A172 (cell line): ENCODE results near the gene REG4. TPM values are rescaled to one million over a fixed set of nuclear protein-coding genes. Genes with fewer than 3 reads are reported as not detected.

Experiments used
- DNase-seq: peaks from one replicate; pipeline ENCODE4 v3.0.0-alpha.2; 2015; ENCODE audit warnings: low spot score
- total RNA-seq: library from RNA; depleted of rRNA; stranded (reverse); fragments of >200 nt; shearing (Covaris generic); gene quantifications from 2 replicates; pipeline ENCODE4 v1.2.3, GENCODE V29; 2014

REG4 gene
- total RNA-seq, 1 experiment from 2014 or later: not detected

GRCh38 chr1:119781434-119782210, 29.6 kb downstream of the REG4 start:
- DNase-seq: no peak

DNA sequence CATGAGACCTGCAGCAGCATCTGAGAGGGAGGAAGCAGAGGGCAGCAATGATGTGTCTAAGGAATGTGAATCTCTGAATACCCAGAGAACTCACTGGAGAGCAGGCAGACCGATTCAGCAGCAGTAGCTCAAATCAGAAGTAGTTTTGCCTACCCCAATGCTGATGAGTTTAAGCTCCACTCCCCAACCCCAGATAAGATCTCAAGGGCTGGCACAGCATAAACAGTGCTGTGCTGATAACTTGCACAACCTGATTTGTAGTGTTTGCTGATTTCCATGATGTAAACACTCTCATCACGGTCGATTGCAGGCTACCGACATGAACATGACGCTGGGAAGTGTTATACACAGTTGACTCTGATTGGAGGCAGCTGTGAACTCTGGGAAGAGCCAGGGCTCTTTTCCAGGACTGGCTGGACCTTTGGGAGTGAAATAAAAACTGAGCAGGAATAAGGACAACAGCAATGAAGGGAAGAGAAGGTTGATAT, 31.3 kb downstream of the REG4 start:
- DNase-seq: no peak

GRCh38 chr1:119778886-119779560, 32.2 kb downstream of the REG4 start:
- DNase-seq: no peak

GRCh38 chr1:119778359-119778758, 32.9 kb downstream of the REG4 start:
- DNase-seq: no peak

GRCh38 chr1:119774746-119775490, 36.3 kb downstream of the REG4 start:
- no peak for DNase-seq

- DNase-seq: peak; percentile 2
Observed at GRCh38 chr1:119773711-119774241, 37.5 kb downstream of the REG4 start.

DNA sequence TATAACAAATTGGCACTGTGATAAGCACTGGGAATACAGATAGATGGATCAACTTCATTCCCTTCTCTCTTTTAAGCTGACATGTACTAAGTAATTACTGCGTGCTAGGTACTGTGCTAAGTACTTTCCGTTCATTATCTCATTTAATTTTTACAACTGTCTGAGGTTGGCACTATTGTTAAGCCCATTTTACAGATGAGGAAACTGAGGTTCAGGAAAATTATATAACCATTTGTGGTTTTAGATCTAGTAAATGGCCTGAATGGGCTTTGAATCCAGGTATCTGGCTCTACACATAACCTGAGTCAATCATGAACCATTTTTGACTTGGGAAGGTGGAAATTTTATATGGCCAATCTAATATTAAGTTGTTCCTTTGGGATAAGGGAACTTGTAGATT, 39.0 kb downstream of the REG4 start:
- DNase-seq: no peak

DNA sequence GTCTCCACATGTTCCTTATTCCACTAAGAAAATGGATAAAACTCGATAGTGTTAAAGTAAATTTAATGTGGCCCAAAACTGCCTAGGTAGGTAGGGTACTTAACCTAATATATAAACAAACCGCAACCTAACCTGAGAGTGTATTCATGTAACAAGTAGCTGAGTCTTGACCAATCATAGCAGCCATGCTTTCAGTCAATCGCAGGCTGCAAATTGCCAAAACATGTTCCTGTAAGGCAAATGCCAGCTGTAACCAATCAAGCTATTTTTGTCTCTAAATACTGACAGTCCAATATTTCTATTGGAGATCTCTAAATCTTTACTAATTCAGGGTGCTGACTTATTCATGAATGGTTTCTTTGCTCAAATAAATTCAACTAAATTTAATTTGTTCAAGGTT, 39.5 kb downstream of the REG4 start:
- DNase-seq: no peak

DNA sequence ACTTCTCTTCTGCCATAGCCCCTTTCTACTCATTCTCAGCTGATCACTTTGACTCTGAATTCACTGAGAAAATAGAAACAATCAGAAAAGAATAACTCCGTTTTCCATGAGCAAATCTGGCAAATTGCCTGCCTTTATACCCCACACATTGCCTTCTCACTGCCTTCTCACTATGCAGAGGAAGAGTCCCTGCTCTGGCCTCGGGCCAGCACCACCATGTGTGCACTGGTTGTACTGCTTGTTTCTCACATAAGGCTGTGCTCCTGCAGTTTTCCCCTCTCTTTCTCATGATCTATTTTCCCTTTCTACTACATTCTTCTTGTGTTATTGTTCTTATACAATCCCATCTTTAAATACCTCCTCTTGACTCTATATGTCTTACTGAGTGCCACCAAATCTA, 40.2 kb downstream of the REG4 start:
- DNase-seq: no peak

DNA sequence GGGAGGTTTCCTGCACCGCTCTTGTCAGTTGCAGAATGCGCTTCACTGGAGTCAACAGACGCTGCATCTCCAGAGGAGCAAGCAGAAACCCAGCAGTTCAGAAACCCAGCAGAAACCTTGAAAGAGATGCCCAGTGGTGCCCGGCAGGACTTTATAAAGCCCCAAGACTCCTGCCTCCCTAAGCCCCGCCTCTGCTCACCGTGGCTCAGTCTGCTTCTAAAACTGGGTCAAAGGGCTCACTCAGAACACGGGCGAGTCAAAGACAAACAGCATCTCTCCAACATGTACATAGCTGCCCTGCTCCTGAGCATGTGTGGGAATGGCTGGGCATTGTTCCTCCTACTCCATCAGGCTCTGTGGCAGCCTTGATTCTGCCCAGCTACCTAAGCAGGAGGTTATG, 42.5 kb downstream of the REG4 start, which contains the start of gene HMGCS2:
TSS of gene HMGCS2 (minus strand) at position 128 of the 400 bp plus-strand sequence. CDS start at position 67, 61 bp downstream.
- no peak for DNase-seq

DNA sequence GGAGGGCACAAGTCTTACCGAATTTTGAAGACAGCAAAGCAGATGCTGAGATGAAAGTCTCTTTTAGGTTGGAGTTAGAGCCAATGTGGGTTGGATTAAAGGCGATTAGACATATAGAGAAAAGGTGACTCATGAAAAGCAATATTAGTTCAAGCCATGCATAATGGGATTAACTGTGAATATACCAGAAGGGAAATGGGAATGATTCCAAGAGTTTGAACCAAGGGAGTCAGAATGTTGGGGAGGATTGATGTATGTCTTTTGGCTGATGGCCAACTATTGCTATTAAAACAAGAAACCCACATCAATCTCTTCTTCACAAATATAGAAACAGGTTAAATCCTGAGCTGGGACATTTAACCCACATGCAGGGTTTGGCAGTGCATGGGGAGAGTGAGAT, 43.8 kb downstream of the REG4 start:
- no peak for DNase-seq

GRCh38 chr1:119766374-119766794, 44.9 kb downstream of the REG4 start:
- no peak for DNase-seq

GRCh38 chr1:119764220-119764619, 47.0 kb downstream of the REG4 start:
- DNase-seq: no peak

DNA sequence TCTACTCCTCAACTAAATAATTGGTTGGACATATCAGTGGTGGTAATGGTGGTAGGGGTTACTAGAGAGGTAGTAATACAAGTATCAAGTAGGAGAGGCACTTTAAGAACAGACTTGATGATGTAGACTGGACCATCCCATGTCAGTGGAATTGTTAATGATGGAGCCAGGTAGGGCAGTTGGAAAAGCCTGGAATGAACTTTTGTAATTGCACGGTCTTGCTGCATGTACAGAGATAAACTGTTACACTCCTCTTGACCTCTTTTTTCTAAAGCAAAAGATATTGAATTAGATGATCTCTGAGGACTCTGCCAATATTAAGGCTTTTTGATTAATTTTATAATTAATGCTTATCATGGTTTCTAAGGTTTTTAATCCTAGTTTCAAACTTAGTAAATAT, 48.3 kb downstream of the REG4 start:
- no peak for DNase-seq

GRCh38 chr1:119762409-119762808, 48.9 kb downstream of the REG4 start:
- no peak for DNase-seq

GRCh38 chr1:119758584-119758983, 52.7 kb downstream of the REG4 start:
- DNase-seq: no peak

DNA sequence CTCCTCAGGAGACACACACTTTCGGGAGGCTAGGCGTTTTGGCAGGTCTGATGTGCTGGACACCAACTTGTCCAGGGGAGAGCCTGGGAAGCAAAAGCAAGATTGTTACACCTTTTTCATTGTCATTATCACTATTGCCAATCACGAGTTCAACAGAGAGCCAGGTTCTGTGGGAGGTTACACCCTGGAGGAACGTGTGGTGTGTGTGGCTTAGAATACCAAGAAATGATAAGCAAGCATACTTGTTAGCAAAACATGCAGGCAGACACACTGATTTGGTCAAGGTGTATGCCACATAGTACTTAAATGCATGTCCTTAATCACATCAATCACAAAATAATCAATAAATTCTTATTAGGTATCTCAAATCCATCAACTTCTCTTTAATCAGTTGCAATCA, 58.7 kb downstream of the REG4 start:
- DNase-seq: no peak

DNA sequence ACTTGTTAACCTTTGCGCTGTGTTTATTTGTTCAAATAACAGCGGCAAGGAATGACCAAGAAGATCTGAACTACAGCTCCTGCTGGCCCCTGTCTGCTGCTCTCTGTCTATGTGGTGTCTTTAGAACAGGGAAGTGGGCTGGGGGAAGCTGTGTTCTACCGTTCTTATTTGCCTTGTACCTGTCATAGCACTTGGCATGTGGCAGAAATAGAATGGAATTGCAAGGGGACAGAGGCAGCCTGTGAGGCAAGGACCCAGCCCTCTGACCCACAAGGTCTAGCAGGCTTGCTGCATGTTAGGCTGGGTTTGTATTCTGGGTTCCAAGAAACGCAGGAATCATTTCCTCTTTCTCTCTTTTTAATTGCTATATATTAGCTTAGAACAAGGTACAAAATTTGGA, 63.2 kb downstream of the REG4 start:
- DNase-seq: no peak

- no peak for DNase-seq
Observed at GRCh38 chr1:119747451-119747850, 63.8 kb downstream of the REG4 start.

GRCh38 chr1:119745034-119745433, 66.2 kb downstream of the REG4 start:
- no peak for DNase-seq

GRCh38 chr1:119744598-119744942, 66.7 kb downstream of the REG4 start:
- no peak for DNase-seq
